SK-N-SH (cell line): ENCODE measurements around the gene LIPT1. TPM values are rescaled to one million over a fixed set of nuclear protein-coding genes. Genes with fewer than 3 reads are reported as not detected.

ENCODE experiments used
- CTCF ChIA-PET: fragments of 300-600, 350-600 bp; formaldehyde crosslinking; extraction: SDS; loops from one replicate; lab custom pipeline; 2021; lab: Yijun Ruan, JAX
- POLR2A ChIA-PET: fragments of 350-600 bp; sonication (Branson Sonifier 250); formaldehyde crosslinking; extraction: SDS; loops from one replicate; lab custom pipeline; 2020; ENCODE audit warnings: antibody characterized with exemption, inconsistent platforms; lab: Yijun Ruan, JAX
- DNase-seq: peaks from one replicate; pipeline ENCODE4 v3.0.0; 2012
- H2AFZ ChIP-seq: fragments of 200-600 bp; sonication (generic); 2 replicates; pipeline ENCODE4 v1.8.1; 2016; ENCODE audit warnings: antibody characterized with exemption, mild to moderate bottlenecking, low read depth
- H3F3A ChIP-seq: fragments of 200-600 bp; sonication (generic); replicated peaks from 2 replicates; pipeline ENCODE3; 2016; ENCODE audit warnings: antibody characterized with exemption, mild to moderate bottlenecking; ENCODE audit not compliant: insufficient read depth
- H3K27ac ChIP-seq, 2 experiments: fragments of 200-500 bp in 1 of 2; fragments of 200-600 bp in 1 of 2; sonication (Bioruptor generic) in 1 of 2; sonication (generic), shearing (Covaris generic) in 1 of 2; 2 replicates each; pipeline versions ENCODE4 v1.5.1 to v1.6.1; 2014 to 2016; ENCODE audit warnings: low read depth in 2 of 2, inconsistent platforms in 1 of 2, low read length in 1 of 2, mild to moderate bottlenecking in 1 of 2, mixed read lengths in 1 of 2
- H3K27me3 ChIP-seq: fragments of 200-600 bp; sonication (generic), shearing (Covaris generic); 2 replicates; pipeline ENCODE4 v1.6.1; 2016; ENCODE audit warnings: mixed run types; ENCODE audit not compliant: insufficient read depth
- H3K36me3 ChIP-seq, 2 experiments: fragments of 200-500 bp in 1 of 2; fragments of 200-600 bp in 1 of 2; sonication (Bioruptor generic) in 1 of 2; sonication (generic) in 1 of 2; replicated peaks in 1 of 2; 2 replicates each; pipeline versions ENCODE3 to v1.5.1; 2014 to 2016; ENCODE audit warnings: low read length in 1 of 2, mild to moderate bottlenecking in 1 of 2; ENCODE audit not compliant: insufficient read depth in 2 of 2, control insufficient read depth in 1 of 2
- H3K4me1 ChIP-seq, 2 experiments: fragments of 200-500 bp in 1 of 2; fragments of 200-600 bp in 1 of 2; sonication (Bioruptor generic) in 1 of 2; sonication (generic), shearing (Covaris generic) in 1 of 2; 2 replicates each; pipeline versions ENCODE4 v1.5.1 to v1.6.1; 2014 to 2016; ENCODE audit warnings: low read depth in 1 of 2, low read length in 1 of 2, mixed run types in 1 of 2; ENCODE audit not compliant: insufficient read depth in 2 of 2, control insufficient read depth in 1 of 2
- H3K4me2 ChIP-seq: fragments of 200-600 bp; sonication (generic), shearing (Covaris generic); 2 replicates; pipeline ENCODE4 v1.6.1; 2017; ENCODE audit warnings: mixed run types
- H3K4me3 ChIP-seq, 2 experiments: fragments of 200-500 bp in 1 of 2; fragments of 200-600 bp in 1 of 2; sonication (Bioruptor generic) in 1 of 2; sonication (generic), shearing (Covaris generic) in 1 of 2; 2 replicates each; pipeline versions ENCODE4 v1.5.1 to v1.8.1; 2014 to 2016; ENCODE audit warnings: low read depth in 2 of 2, inconsistent platforms in 1 of 2, low read length in 1 of 2, mild to moderate bottlenecking in 1 of 2, mixed read lengths in 1 of 2, moderate library complexity in 1 of 2
- H3K79me2 ChIP-seq: fragments of 200-600 bp; sonication (generic); 2 replicates; pipeline ENCODE4 v1.8.1; 2017; ENCODE audit warnings: mild to moderate bottlenecking; ENCODE audit not compliant: insufficient read depth
- H3K9ac ChIP-seq: fragments of 200-600 bp; sonication (generic); 2 replicates; pipeline ENCODE4 v1.6.1; 2017; ENCODE audit warnings: mixed run types
- H3K9me2 ChIP-seq: fragments of 200-600 bp; sonication (generic); 2 replicates; pipeline ENCODE4 v1.6.1; 2017; ENCODE audit warnings: mixed run types
- H3K9me3 ChIP-seq: fragments of 200-600 bp; sonication (generic); 2 replicates; pipeline ENCODE4 v1.6.1; 2017; ENCODE audit warnings: mixed run types, mild to moderate bottlenecking, moderate library complexity
- H4K20me1 ChIP-seq: fragments of 200-600 bp; sonication (generic); 2 replicates; pipeline ENCODE4 v1.6.1; 2017; ENCODE audit warnings: mild to moderate bottlenecking, mixed run types; ENCODE audit not compliant: insufficient read depth
- CHD2 ChIP-seq: fragments of 150-350 bp; IDR thresholded peaks from 2 replicates; pipeline ENCODE4 v1.6.1; 2018; ENCODE audit warnings: low read length; ENCODE audit not compliant: partially characterized antibody
- ELF1 ChIP-seq: IDR thresholded peaks from 2 replicates; pipeline ENCODE4 v1.4.0; 2012
- EP300 ChIP-seq, 2 experiments: IDR thresholded peaks; 2 replicates each; pipeline versions ENCODE4 v1.4.0 to v1.6.1; 2012; ENCODE audit warnings: borderline replicate concordance in 1 of 2, low read depth in 1 of 2, low read length in 1 of 2
- FOXM1 ChIP-seq: IDR thresholded peaks from 2 replicates; pipeline ENCODE4 v1.4.0; 2012; ENCODE audit warnings: low read depth, mild to moderate bottlenecking
- GATA2 ChIP-seq: sonication (generic); formaldehyde crosslinking; IDR thresholded peaks from 2 replicates; pipeline ENCODE4 v1.5.0; 2020; ENCODE audit warnings: mild to moderate bottlenecking, missing genetic modification reagents
- IRF3 ChIP-seq: fragments of 150-350 bp; IDR thresholded peaks from 2 replicates; pipeline ENCODE4 v1.6.1; 2016; ENCODE audit warnings: mild to moderate bottlenecking, low read depth, low read length
- MAX ChIP-seq: IDR thresholded peaks from 2 replicates; pipeline ENCODE4 v1.4.0; 2012; ENCODE audit warnings: low read depth
- MXI1 ChIP-seq: IDR thresholded peaks from 2 replicates; pipeline ENCODE4 v1.6.1; 2012; ENCODE audit warnings: mild to moderate bottlenecking, low read depth, low read length, improper control_type of control experiment
- NFIC ChIP-seq: IDR thresholded peaks from 2 replicates; pipeline ENCODE4 v1.4.0; 2012; ENCODE audit warnings: borderline replicate concordance
- NRF1 ChIP-seq: IDR thresholded peaks from 2 replicates; pipeline ENCODE4 v1.6.1; 2012; ENCODE audit warnings: low read depth, mild to moderate bottlenecking, low read length
- POLR2AphosphoS5 ChIP-seq: IDR thresholded peaks from 2 replicates; pipeline ENCODE4 v1.6.1; 2012; ENCODE audit warnings: low read depth, low read length
- RCOR1 ChIP-seq: fragments of 150-350 bp; IDR thresholded peaks from 2 replicates; pipeline ENCODE4 v1.6.1; 2017; ENCODE audit warnings: antibody characterized with exemption, low read length
- REST ChIP-seq: IDR thresholded peaks from 2 replicates; pipeline ENCODE4 v1.6.1; 2012; ENCODE audit warnings: mild to moderate bottlenecking, low read depth, low read length, moderate library complexity
- RFX5 ChIP-seq: IDR thresholded peaks from 2 replicates; pipeline ENCODE4 v1.6.1; 2012; ENCODE audit warnings: mild to moderate bottlenecking, improper control_type of control experiment, low read length
- RXRA ChIP-seq: IDR thresholded peaks from 2 replicates; pipeline ENCODE4 v1.4.0; 2012; ENCODE audit warnings: low read depth, mild to moderate bottlenecking, borderline replicate concordance
- SIN3A ChIP-seq: IDR thresholded peaks from 2 replicates; pipeline ENCODE4 v1.6.1; 2012; ENCODE audit warnings: low read depth, mild to moderate bottlenecking, low read length, moderate library complexity, borderline replicate concordance
- SMC3 ChIP-seq: IDR thresholded peaks from 2 replicates; pipeline ENCODE4 v1.6.1; 2012; ENCODE audit warnings: low read depth, low read length, improper control_type of control experiment
- TAF1 ChIP-seq: IDR thresholded peaks from 2 replicates; pipeline ENCODE4 v1.6.1; 2012; ENCODE audit warnings: low read depth, mild to moderate bottlenecking, low read length, moderate library complexity, borderline replicate concordance
- TCF12 ChIP-seq: IDR thresholded peaks from 2 replicates; pipeline ENCODE4 v1.4.0; 2012
- TEAD4 ChIP-seq: IDR thresholded peaks from 2 replicates; pipeline ENCODE4 v1.4.0; 2012; ENCODE audit warnings: mild to moderate bottlenecking, borderline replicate concordance; ENCODE audit not compliant: insufficient read depth
- WGBS: methylation state at CpG from one replicate; pipeline ENCODE4 v1.1.6; 2017; ENCODE audit warnings: low lambda C conversion rate; 5-methylcytosine and 5-hydroxymethylcytosine counted together
- polyA plus RNA-seq, 3 experiments: library from polyadenylated mRNA; depleted of rRNA; stranded (reverse); fragments of >200 nt; gene quantifications; 2 replicates each; pipeline ENCODE4 v1.2.3, GENCODE V29; 2012

Gene LIPT1
- polyA plus RNA-seq, 1 of the 3 experiments (the other 2 are of a cell fraction): 5.4 TPM

GRCh38 chr2:99140860-99141109 lies 14.0 kb upstream of the LIPT1 start (continued):
- no peak for TF ChIP-seq REST
- TF ChIP-seq TCF12: no peak
- TF ChIP-seq IRF3: no peak
- peak; percentile 71; the same call in 1 of the 2 replicates for TF ChIP-seq MAX
- no peak for TF ChIP-seq SIN3A
- no peak for TF ChIP-seq RXRA
- TF ChIP-seq TEAD4: no peak
- no peak for TF ChIP-seq GATA2 (CRISPR knock-in tag)
- TF ChIP-seq POLR2AphosphoS5: no peak
- TF ChIP-seq RCOR1: no peak
- 0 out of 2 replicates have a peak, but pooled peaks have one; percentile 10 for TF ChIP-seq RFX5

- Histone ChIP-seq H4K20me1 (no peaks in the 10 kb centered on the region), H3K4me2 (peak within 1 kb of the TSS; percentile 93), H3K27ac (peak within 1 kb of the TSS in 1 of 2 experiments; percentile 81; a peak in 2 of 4 replicates), H3K9me3 (no peaks in the 10 kb centered on the region), H3K79me2 (no peaks in the 10 kb centered on the region), H2AFZ (peak within 1 kb of the TSS; percentile 97), H3K4me1 (peaks cover 0 to 3% of the 10 kb centered on the region in 2 experiments; a peak in 2 of 4 replicates), H3F3A (peaks cover 9% of the 10 kb centered on the region), H3K27me3 (no peaks in the 10 kb centered on the region), H3K36me3 (no peaks in the 10 kb centered on the region), H3K9ac (peak within 1 kb of the TSS; percentile 42), H3K9me2 (no peaks in the 10 kb centered on the region), H3K4me3 (peak within 1 kb of the TSS; percentile 80 to 81)
- DNase-seq: peak; percentile 97
- TF ChIP-seq SMC3 (peak; percentile 18; the same call in 1 of the 2 replicates), TAF1 (peak; percentile 53; the same call in 1 of the 2 replicates), CHD2 (peak; percentile 53), RCOR1 (no peak), FOXM1 (no peak), POLR2AphosphoS5 (peak; percentile 84), NRF1 (peak; percentile 73), NFIC (no peak), MXI1 (peak; percentile 80), MAX (peak; percentile 7; the same call in 1 of the 2 replicates), ELF1 (0 out of 2 replicates have a peak, but pooled peaks have one; percentile 3), TEAD4 (no peak), RXRA (no peak), EP300 (IDR thresholded peaks at IDR 0.05; ENCODE audit: borderline replicate concordance in 1 of 2, low read depth in 1 of 2, low read length in 1 of 2) (no peak)
- ChIA-PET POLR2A (interaction anchor here (0.7 to 1.8 kb wide), 4 partner anchors 13 to 196 kb away, joined by 3 to 20 read pairs (median 8); partner anchors contain the start of genes EIF5B, LIPT1, MITD1 and MRPL30), CTCF (interaction anchor here (0.6 to 1.7 kb wide), 6 partner anchors 13 to 195 kb away, joined by 3 to 6 read pairs (median 3); partner anchors contain the start of genes EIF5B, LIPT1 and TSGA10)
- WGBS: under 1% methylated on average over 33 of the region's 84 CpGs
Measured at GRCh38 chr2:99141110-99142108, 13.4 kb upstream of the LIPT1 start, which contains the start of gene C2orf15. TSS of gene C2orf15 (plus strand) at chr2:99141707. CDS start at chr2:99150559, 8,852 bp downstream.
